EH (cell line): ENCODE data around the gene CACNA1H.
"Not testable (repeated sequence)": the region's sequence is repeated elsewhere in the genome, so short reads cannot be mapped to it uniquely, and the experiment has no call there.

Experiments used
- DNase-seq: peaks from one replicate; pipeline ENCODE4 v3.0.0-alpha.2; 2015; ENCODE audit warnings: low read depth

The CACNA1H gene

GRCh38 chr16:1255276-1256122 lies 102.6 kb downstream of the CACNA1H start, which contains the start of gene TPSD1:
TPSD1 (plus strand) TSS chr16:1256069; CDS start chr16:1256281, 212 bp downstream.
- not testable (repeated sequence) for DNase-seq

- not testable (repeated sequence) for DNase-seq
Observed at GRCh38 chr16:1256296-1256873, 103.5 kb downstream of the CACNA1H start.

GRCh38 chr16:1256874-1257322 lies 104.0 kb downstream of the CACNA1H start:
- no peak for DNase-seq

- DNase-seq, result no peak
Observed at GRCh38 chr16:1257561-1258224, 104.8 kb downstream of the CACNA1H start.

GRCh38 chr16:1258225-1258600 lies 105.3 kb downstream of the CACNA1H start:
- no peak for DNase-seq

- DNase-seq, result no peak
Observed at GRCh38 chr16:1258906-1259759, 106.2 kb downstream of the CACNA1H start.

- DNase-seq, result no peak
Observed at GRCh38 chr16:1259760-1260068, 106.8 kb downstream of the CACNA1H start.

- no peak for DNase-seq
Observed at GRCh38 chr16:1260101-1260680, 107.3 kb downstream of the CACNA1H start.

- DNase-seq, result no peak
Observed at GRCh38 chr16:1261131-1261892, 108.4 kb downstream of the CACNA1H start.

- DNase-seq, result no peak
Observed at GRCh38 chr16:1262210-1262845, 109.4 kb downstream of the CACNA1H start.

- no peak for DNase-seq
Observed at GRCh38 chr16:1262846-1263221, 109.9 kb downstream of the CACNA1H start.

- DNase-seq, result no peak
Observed at GRCh38 chr16:1263591-1264344, 110.9 kb downstream of the CACNA1H start.

- DNase-seq, result no peak
Observed at GRCh38 chr16:1264345-1265089, 111.6 kb downstream of the CACNA1H start.

GRCh38 chr16:1265090-1265630 lies 112.3 kb downstream of the CACNA1H start:
- DNase-seq, result no peak

GRCh38 chr16:1265826-1266225 lies 112.9 kb downstream of the CACNA1H start:
- no peak for DNase-seq

- not testable (repeated sequence) for DNase-seq
Observed at GRCh38 chr16:1269418-1269817, 116.5 kb downstream of the CACNA1H start.

GRCh38 chr16:1271380-1271723 lies 118.4 kb downstream of the CACNA1H start:
- DNase-seq, result no peak
